GM19351 (cell line): ENCODE results near the gene TTC27.
"Not testable (repeated sequence)": the region's sequence is repeated elsewhere in the genome, so short reads cannot be mapped to it uniquely, and the experiment has no call there.

ENCODE experiments used
- ATAC-seq: cut with Tn5 transposase; IDR thresholded peaks from one replicate; pipeline ENCODE4 v1.9.1; 2021; ENCODE audit warnings: mild to moderate bottlenecking, moderate library complexity; ENCODE audit not compliant: unreplicated experiment

Gene TTC27

DNA sequence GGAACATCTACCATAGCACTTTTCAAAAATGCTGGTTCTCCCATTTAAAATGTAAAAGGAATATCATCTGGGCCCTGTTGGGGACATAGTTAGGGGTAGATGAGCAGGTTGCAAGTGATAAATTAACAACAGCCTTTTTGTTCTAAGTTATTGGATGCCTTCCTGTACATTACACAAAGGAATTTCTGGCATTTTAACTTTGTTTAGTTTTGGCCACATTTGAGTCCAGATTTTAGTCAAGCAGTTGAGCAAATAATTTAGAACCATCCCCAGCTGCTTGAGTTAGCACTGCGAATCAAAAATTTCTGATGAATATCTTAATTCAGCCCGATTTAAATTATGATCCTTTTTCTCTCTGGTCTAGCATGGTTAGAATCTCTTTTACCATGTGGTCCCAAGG is 124.4 kb downstream of the TTC27 start:
- ATAC-seq = no peak

GRCh38 chr2:32752952-32753351 is 125.1 kb downstream of the TTC27 start:
- no peak for ATAC-seq

GRCh38 chr2:32754676-32755075 is 126.8 kb downstream of the TTC27 start:
- ATAC-seq = not testable (repeated sequence)

DNA sequence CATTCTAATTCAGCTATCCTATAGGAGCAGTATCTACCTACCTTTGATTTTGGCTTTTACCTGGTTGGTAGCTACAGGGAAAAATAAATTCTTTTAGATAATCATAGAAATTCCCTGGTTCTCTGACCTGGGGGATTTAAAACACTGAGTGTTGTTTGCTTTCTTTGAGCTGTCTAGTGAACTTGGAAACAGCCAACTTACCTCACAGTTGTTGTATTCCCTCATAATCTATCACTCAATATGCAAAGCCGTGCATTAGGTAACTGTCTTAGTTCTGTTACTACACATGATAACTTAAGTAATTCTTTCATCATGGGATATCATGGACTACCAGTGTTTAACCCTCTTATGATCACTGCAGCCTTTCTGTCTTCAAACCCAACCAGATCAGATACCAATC is 127.8 kb downstream of the TTC27 start:
- no peak for ATAC-seq

DNA sequence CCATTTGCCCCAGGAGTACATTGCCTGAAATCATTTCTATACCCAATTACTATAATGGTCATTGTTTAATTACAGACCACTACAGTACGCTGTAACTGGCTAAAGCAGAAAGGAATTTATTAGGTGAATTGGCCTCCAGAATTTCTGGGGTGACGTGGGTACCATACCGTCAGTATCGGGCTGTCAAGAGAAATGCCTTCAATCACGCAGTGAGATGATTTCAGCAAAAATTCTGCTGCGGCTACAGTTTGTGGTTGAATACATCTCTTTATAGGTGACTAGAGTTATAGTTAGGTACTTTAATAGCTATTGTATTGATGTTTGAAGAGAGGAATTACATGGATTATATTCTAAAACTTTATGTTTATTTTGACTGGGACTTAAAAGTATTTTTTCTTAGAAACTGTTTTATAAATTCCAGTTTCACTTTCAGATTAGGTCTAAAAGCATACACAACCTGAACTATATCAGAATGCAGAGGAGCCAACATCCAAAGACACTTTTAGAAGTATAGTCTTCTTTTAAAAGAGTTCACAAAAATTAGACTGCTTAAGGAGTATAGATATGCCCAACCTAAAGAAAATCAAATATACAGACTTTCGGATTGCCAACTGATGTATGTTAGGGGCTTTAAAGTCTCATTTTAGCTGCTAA is 128.4 kb downstream of the TTC27 start:
- no peak for ATAC-seq

GRCh38 chr2:32758232-32758631 is 130.4 kb downstream of the TTC27 start:
- ATAC-seq = no peak

DNA sequence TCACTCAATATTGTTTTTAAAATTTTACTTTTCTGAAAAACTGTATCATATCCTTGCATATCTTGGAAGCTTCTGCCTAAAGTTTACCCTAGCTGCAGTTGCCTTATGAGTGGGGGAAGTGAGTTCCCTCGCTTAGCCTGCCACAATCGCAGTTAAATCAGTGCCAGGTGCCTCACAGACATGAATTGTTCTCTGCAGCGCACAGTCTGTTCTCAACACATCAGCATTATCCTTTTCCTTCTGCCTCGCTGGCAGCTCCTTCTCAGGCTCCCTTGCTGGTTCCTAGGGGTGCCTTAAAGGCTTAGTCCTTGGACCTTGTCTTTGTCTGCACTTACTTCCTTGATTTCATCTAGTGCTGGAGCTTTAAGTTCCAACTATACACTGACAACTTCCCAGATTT is 132.8 kb downstream of the TTC27 start:
- ATAC-seq = no peak

DNA sequence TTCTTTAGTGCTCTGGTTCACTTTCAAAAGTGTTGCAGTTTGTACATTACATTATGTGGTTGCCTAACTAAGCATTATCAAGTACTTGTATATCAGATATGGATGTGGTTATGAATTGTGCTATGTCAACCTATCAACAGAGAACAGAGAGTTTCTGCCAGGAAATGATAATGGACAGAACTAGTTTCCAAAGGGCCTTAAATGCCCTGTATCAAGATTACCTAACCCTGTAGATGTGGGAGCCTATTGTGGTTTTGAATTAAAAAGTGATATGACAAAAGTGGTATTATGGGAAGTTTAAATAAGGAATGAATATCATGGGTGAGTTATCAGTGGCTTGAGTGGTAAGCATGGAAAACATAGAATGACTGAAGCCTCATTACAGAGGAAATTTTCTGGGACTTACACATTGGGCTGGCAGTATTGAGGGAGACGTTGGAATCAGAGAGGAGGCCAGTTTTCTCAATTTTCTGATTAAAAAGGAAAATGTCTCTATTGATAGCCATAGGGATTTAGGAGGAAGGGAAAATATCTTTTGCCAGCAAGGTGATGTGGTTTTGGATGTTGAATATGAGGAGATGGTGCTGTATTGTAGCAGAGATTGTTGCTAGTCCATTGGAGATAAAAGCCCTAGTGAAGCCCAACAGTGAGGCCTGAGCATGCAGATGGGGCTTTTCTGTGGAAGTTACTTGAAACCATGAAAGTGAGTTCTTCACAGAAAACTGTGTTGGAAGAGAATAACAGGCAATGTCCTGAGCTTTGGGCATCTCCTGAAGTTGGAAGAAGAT is 140.7 kb downstream of the TTC27 start:
- no peak for ATAC-seq

DNA sequence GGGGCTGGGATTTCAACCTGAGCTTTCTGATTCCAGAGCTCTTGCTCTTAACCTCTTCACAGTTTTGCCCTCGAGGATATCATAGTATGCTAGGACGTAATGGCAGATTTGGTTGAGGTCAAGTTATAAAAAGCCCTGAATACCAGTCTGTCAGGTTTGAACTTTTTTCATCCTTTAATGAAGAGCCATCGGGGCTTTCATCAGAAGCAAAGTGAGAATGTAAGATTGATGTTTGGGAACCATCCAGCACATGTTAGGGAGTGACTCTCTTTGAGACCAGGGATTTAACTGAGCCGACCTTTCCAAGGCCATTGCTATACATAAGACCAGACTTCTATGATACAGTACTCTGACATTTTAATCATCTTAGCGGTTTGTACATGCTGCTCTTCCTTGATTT is 142.5 kb downstream of the TTC27 start:
- ATAC-seq = no peak

- ATAC-seq = peak; percentile 61
Measured at GRCh38 chr2:32772638-32773447, 145.0 kb downstream of the TTC27 start.

DNA sequence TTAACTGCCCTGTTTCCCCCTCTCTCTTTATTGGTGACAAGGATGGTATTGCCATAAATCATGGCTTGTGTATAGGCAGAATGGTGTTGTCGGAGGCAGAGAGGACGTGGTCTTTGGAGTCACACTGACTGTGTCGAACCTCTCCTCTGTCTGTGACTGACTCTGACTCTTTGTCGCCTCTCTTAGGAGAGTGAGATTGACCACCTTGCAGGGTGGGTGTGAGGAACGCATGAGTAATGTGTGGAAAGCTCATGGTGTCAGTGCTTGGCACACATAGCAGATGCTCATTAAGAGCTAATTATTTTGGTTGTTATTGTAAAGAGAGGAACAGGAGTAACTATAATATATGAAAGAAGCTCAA is 145.6 kb downstream of the TTC27 start:
- ATAC-seq = no peak

DNA sequence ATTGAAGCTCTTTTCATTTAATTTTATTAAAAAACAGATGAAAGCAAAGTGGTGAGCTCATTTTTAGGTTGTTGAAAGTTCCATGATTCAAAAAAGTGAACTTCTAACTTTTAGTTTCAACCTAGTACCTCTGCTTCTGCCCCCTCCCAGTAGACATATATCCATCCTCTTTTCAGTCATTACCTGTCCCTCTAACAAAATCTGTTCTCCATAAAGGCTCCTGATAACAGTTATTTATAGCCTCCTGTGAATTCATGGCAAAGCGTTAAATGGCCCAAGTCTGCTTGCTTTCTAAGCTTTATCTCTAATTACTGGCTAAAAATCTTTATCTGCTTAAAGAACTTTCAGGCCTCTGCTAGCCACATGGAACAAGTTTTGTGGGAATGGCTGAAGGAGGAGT is 148.1 kb downstream of the TTC27 start:
- ATAC-seq = no peak

DNA sequence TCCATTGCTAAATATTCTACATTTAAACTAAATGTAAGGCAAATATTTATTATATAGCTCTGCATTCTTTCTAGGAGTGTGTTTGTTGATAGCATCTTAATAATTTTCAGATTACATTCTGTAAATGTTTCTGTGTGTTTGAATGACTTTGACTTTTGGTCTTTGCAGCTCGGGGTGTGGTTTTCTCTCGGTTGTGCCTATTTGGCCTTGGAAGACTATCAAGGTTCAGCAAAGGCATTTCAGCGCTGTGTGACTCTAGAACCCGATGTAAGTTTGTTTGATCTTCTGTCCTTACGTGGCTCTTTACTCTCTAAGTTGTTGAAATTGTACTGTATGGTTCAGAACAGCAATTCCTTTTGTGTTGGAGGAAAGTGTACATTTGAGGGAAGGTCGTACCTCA is 149.9 kb downstream of the TTC27 start:
- ATAC-seq = no peak

- no peak for ATAC-seq
Measured at GRCh38 chr2:32780961-32781360, 153.1 kb downstream of the TTC27 start.

DNA sequence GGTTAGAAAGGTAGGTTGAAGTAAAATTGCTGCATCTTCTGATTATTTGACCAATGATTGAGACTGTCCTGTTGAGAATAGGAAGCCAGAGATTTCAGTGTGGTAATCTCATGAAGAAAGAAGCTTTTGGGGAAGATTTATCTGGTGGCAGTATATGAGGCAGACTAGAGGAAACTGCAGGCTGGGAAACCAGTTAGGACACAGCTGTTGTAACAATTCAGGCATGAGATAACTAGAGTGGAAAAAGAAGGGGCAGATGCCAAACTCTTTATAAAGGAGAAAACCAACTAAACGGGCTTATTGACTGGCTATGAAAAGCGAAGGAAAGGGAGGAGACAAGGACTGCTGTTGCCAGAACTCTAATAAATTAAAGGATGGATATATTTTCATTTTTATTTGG is 155.6 kb downstream of the TTC27 start:
- ATAC-seq = no peak

DNA sequence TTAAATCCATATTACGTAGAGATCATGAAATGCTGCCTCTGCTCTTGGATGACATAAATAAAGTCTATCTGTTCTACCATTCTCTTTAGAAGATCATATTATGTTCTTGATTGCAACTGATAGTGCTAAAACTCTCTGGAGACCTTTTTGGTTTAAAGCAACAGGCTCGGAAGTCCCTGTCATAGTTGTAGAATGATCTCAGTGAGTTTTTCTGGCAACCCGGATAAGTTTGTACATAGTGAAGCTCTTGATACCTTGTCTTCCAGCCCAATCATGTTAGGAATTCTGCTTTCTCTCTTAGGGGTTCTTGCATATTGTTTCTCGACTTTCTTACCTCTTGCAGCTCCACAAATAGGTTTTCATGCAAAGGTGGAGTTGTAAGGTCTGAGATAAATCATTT is 156.1 kb downstream of the TTC27 start:
- ATAC-seq = no peak

DNA sequence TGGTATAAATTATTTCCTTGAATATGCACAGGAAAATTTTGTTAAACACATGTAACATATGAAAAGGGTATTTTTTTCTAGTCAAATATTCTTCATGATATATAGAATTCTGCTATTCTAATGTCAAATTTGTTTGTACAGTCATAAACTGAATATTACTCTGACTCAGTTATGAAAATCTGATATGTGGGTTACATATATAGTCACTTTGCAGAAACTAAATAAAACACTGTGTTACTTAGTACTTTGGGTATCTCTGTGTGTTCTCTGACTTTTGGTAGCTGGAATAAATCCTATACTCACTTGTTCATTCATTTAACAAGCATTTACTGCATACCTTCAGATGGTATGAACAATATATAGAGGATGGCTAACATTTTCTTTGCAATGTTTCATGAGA is 159.4 kb downstream of the TTC27 start:
- no peak for ATAC-seq

- no peak for ATAC-seq
Measured at GRCh38 chr2:32788114-32788513, 160.3 kb downstream of the TTC27 start.

DNA sequence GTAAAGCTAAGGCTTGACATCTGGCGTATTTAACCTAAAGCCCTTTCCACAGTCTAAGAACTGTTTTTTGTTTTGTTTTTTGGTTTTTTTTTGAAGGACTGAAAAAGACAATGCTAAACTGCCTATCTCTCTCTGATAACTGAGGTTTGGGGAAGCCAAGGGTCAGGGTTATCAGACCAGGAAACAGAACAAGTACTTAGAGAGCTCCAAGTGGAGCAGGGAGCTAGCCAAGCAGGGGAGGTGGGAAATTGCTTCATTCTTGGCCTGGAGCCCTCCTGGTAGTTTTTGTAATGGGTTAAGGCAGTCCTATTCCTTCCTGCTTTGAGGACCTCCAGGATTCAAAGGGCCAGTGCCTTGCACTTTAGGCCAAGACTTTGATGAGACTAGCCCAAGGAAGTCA is 164.6 kb downstream of the TTC27 start:
- no peak for ATAC-seq

DNA sequence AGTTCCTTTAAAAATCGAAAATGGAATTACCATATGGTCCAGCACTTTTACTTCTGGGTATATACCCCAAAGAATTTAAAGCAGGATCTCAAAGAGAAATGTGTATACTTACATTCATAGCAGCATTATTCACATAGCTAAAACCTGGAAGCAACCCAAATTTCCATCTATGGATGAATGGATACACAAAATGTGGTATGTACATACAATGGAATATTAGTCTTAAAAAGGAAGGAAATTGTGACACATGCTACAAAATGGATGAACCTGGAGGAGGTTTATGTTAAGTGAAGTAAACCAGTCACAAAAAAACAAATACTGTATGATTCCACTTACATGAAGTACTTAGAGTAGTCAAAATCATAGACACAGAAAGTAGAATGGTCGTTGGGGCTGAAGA is 171.0 kb downstream of the TTC27 start:
- ATAC-seq = no peak

DNA sequence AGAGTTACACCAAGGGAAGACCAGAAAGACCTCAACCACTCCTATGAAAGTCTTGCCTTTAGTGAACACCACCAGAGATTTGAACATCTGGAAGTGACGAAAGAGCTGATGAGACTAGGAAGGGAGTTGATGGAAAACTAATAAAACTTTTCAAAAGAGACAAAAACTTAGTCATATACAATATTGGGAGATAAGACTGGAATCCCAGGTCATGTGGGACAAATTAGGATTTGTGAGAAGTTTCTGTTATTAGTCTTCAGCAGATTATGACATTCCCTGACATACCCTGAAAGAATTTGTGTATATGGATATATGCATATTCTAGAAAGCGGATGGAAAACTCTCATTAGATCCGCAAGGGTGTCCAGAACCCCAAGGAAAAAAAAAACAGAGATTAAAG is 173.9 kb downstream of the TTC27 start:
- ATAC-seq = no peak

DNA sequence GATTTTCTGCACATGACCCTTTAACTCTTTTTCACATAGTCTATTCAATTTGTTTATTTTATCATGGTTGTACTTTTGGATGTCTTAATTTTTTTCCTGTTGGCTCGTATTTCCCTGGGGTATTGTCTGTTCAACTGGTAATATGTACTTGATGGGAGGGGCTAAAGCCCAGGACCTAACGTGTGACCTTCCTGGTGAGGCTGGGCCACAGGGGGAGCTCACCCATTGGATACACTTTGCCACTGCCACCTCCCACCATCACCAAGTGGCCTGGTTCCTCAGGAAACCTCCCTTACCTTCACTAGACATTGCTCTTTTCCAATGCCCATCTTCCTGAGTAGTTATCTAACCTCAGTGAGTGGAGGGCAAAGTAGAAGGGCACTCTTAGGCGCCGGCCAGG is 175.0 kb downstream of the TTC27 start:
- no peak for ATAC-seq
